HEK293 (cell line): ENCODE results near the gene OR10A6.

Experiments
- CTCF ChIA-PET: fragments of 350-600 bp; formaldehyde crosslinking; extraction: SDS; loops from one replicate; lab custom pipeline; 2021; ENCODE audit warnings: antibody characterized with exemption; lab: Yijun Ruan, JAX
- POLR2A ChIA-PET: fragments of 300-600 bp; formaldehyde crosslinking; extraction: SDS; loops from one replicate; lab custom pipeline; 2020; ENCODE audit warnings: antibody characterized with exemption, inconsistent platforms; lab: Yijun Ruan, JAX
- H3K27ac ChIP-seq: fragments of 200-500 bp; sonication (Bioruptor generic); 2 replicates; pipeline ENCODE4 v1.5.1; 2014; ENCODE audit warnings: low read depth, low read length, control low read depth, inconsistent platforms; ENCODE audit errors: extremely low read depth
- H3K36me3 ChIP-seq, 2 experiments: fragments of 200-500 bp in 1 of 2; sonication (Bioruptor generic) in 1 of 2; 1 replicate in 1 of 2; 2 replicates in 1 of 2; pipeline ENCODE4 v1.5.1; 2014 to 2017; ENCODE audit warnings: inconsistent platforms in 2 of 2, low read length in 2 of 2; ENCODE audit not compliant: control insufficient read depth in 2 of 2, insufficient read depth in 1 of 2
- H3K4me1 ChIP-seq: fragments of 200-500 bp; sonication (Bioruptor generic); 2 replicates; pipeline ENCODE4 v1.5.1; 2014; ENCODE audit warnings: mild to moderate bottlenecking, low read length, inconsistent platforms; ENCODE audit not compliant: control insufficient read depth, insufficient read depth
- H3K4me3 ChIP-seq: 2 replicates; pipeline ENCODE4 v1.5.1; 2011; ENCODE audit warnings: low read depth, mild to moderate bottlenecking, control low read depth, low read length, moderate library complexity
- H3K9me3 ChIP-seq: fragments of 200-500 bp; sonication (Bioruptor generic); 2 replicates; pipeline ENCODE4 v1.5.1; 2014; ENCODE audit warnings: low read depth, low read length, inconsistent platforms; ENCODE audit not compliant: control insufficient read depth, insufficient read depth
- SETDB1 ChIP-seq: IDR thresholded peaks from one replicate; pipeline ENCODE4 v1.6.1; 2017; ENCODE audit warnings: mild to moderate bottlenecking, low read length, moderate library complexity, mixed read lengths; ENCODE audit not compliant: insufficient read length
- ZNF214 ChIP-seq: fragments of 450-650 bp; formaldehyde crosslinking; IDR thresholded peaks from 2 replicates; pipeline ENCODE4 v1.5.1; 2017; ENCODE audit warnings: missing biosample characterization, mild to moderate bottlenecking, missing genetic modification characterization, borderline replicate concordance
- ZNF223 ChIP-seq: fragments of 450-650 bp; formaldehyde crosslinking; IDR thresholded peaks from 2 replicates; pipeline ENCODE4 v1.5.1; 2016; ENCODE audit warnings: missing biosample characterization, missing genetic modification characterization
- ZNF416 ChIP-seq: fragments of 450-650 bp; formaldehyde crosslinking; IDR thresholded peaks from 2 replicates; pipeline ENCODE4 v1.5.1; 2016; ENCODE audit warnings: missing biosample characterization, missing genetic modification characterization
- ZNF423 ChIP-seq: fragments of 450-650 bp; formaldehyde crosslinking; IDR thresholded peaks from 2 replicates; pipeline ENCODE4 v1.5.1; 2016; ENCODE audit warnings: missing biosample characterization, missing genetic modification characterization
- ZNF514 ChIP-seq: fragments of 450-650 bp; formaldehyde crosslinking; IDR thresholded peaks from 2 replicates; pipeline ENCODE4 v1.5.1; 2016; ENCODE audit warnings: missing biosample characterization, missing genetic modification characterization
- ZNF530 ChIP-seq: fragments of 450-650 bp; formaldehyde crosslinking; IDR thresholded peaks from 2 replicates; pipeline ENCODE4 v1.5.1; 2016; ENCODE audit warnings: low read depth, missing biosample characterization, missing genetic modification characterization
- ZNF571 ChIP-seq: fragments of 450-650 bp; formaldehyde crosslinking; IDR thresholded peaks from 2 replicates; pipeline ENCODE4 v1.5.0; 2017; ENCODE audit warnings: missing biosample characterization, missing genetic modification characterization
- ZNF596 ChIP-seq: fragments of 450-650 bp; IDR thresholded peaks from 2 replicates; pipeline ENCODE4 v1.5.0; 2018; ENCODE audit warnings: missing biosample characterization, mild to moderate bottlenecking, missing genetic modification characterization, moderate library complexity
- ZNF660 ChIP-seq: fragments of 450-650 bp; IDR thresholded peaks from 2 replicates; pipeline ENCODE4 v1.5.1; 2018; ENCODE audit warnings: missing biosample characterization, mild to moderate bottlenecking, missing genetic modification characterization
- ZNF707 ChIP-seq: fragments of 450-650 bp; formaldehyde crosslinking; IDR thresholded peaks from 2 replicates; pipeline ENCODE4 v1.5.1; 2016; ENCODE audit warnings: missing biosample characterization, missing genetic modification characterization
- ZNF768 ChIP-seq: fragments of 450-650 bp; formaldehyde crosslinking; IDR thresholded peaks from 2 replicates; pipeline ENCODE4 v1.5.1; 2018; ENCODE audit warnings: missing biosample characterization, mild to moderate bottlenecking, missing genetic modification characterization
- ZNF776 ChIP-seq: fragments of 450-650 bp; formaldehyde crosslinking; IDR thresholded peaks from 2 replicates; pipeline ENCODE4 v1.5.0; 2017; ENCODE audit warnings: missing biosample characterization, missing genetic modification characterization, borderline replicate concordance
- TF ChIP-seq, protein P1 (sequence below): fragments of 450-650 bp; formaldehyde crosslinking; IDR thresholded peaks from 2 replicates; pipeline ENCODE4 v1.5.1; 2016; ENCODE audit warnings: missing biosample characterization, missing genetic modification characterization
- TF ChIP-seq, protein P2 (sequence below): fragments of 450-650 bp; formaldehyde crosslinking; IDR thresholded peaks from 2 replicates; pipeline ENCODE4 v1.5.1; 2016; ENCODE audit warnings: missing biosample characterization, missing genetic modification characterization
- TF ChIP-seq, protein P3 (sequence below): fragments of 450-650 bp; formaldehyde crosslinking; IDR thresholded peaks from 2 replicates; pipeline ENCODE4 v1.5.1; 2016; ENCODE audit warnings: missing biosample characterization, missing genetic modification characterization
- TF ChIP-seq, protein P4 (sequence below): fragments of 450-650 bp; formaldehyde crosslinking; IDR thresholded peaks from 2 replicates; pipeline ENCODE4 v1.5.1; 2016; ENCODE audit warnings: missing biosample characterization, missing genetic modification characterization
- TF ChIP-seq, protein P5 (sequence below): fragments of 450-650 bp; formaldehyde crosslinking; IDR thresholded peaks from 2 replicates; pipeline ENCODE4 v1.5.1; 2016; ENCODE audit warnings: missing biosample characterization, missing genetic modification characterization
- TF ChIP-seq, protein P6 (sequence below): fragments of 450-650 bp; formaldehyde crosslinking; conservative IDR thresholded peaks from 2 replicates; pipeline ENCODE4 v1.5.1; 2016; ENCODE audit warnings: low read depth, missing biosample characterization, missing genetic modification characterization
- TF ChIP-seq, protein P7 (sequence below): fragments of 450-650 bp; formaldehyde crosslinking; IDR thresholded peaks from 2 replicates; pipeline ENCODE4 v1.5.1; 2017; ENCODE audit warnings: missing biosample characterization, missing genetic modification characterization
- TF ChIP-seq, protein P8 (sequence below): fragments of 450-650 bp; formaldehyde crosslinking; IDR thresholded peaks from 2 replicates; pipeline ENCODE4 v1.5.1; 2016; ENCODE audit warnings: missing biosample characterization, missing genetic modification characterization

Gene OR10A6

DNA sequence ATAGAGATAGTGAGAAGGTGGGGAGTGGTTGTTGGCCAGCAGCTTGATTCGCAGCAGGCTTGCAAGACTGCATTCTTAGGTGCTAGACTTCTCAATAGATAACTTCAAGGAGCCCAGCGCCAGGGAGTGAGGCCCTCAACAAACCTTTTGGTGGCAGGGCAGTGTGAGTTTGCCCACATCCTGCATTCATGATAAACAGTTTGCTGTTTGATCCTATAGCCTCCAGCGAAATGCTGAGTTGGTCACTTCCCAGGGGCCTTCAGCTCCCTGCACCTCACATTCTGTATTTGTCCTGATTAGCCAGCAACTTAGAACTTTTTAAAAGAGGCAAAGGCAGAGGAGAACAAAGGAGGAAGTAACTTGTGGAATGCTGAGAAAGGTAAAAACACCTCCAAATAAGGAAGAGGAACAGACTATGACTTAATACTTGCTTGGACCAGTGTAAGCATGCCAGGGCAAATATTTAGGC lies 25.1 kb downstream of the OR10A6 start:
- no peaks in the 10 kb centered on the region for H3K36me3 ChIP-seq
- CTCF ChIA-PET: interaction anchor here (0.6 to 1.8 kb wide), 4 partner anchors 13 to 958 kb away, joined by 3 to 13 read pairs (median 8); partner anchors contain the start of gene EIF3F
- no peak overlapping the region for H3K27ac ChIP-seq
- H3K9me3 ChIP-seq: no peaks in the 10 kb centered on the region
- POLR2A ChIA-PET: interaction anchor here (1.0 kb wide), 1 partner anchor 81 kb away, joined by 3 read pairs; the partner anchor contains the start of gene EIF3F
- TF ChIP-seq ZNF707 (tag by site-specific recombination) (no peak), ZNF776 (tag by site-specific recombination) (no peak), ZNF660 (tag by site-specific recombination) (no peak), ZNF596 (no peak), ZNF571 (no peak), ZNF768 (tag by site-specific recombination) (no peak)
- TF ChIP-seq, protein P1, sequence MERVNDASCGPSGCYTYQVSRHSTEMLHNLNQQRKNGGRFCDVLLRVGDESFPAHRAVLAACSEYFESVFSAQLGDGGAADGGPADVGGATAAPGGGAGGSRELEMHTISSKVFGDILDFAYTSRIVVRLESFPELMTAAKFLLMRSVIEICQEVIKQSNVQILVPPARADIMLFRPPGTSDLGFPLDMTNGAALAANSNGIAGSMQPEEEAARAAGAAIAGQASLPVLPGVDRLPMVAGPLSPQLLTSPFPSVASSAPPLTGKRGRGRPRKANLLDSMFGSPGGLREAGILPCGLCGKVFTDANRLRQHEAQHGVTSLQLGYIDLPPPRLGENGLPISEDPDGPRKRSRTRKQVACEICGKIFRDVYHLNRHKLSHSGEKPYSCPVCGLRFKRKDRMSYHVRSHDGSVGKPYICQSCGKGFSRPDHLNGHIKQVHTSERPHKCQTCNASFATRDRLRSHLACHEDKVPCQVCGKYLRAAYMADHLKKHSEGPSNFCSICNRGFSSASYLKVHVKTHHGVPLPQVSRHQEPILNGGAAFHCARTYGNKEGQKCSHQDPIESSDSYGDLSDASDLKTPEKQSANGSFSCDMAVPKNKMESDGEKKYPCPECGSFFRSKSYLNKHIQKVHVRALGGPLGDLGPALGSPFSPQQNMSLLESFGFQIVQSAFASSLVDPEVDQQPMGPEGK (tag by site-specific recombination): no peak
- no peaks in the 10 kb centered on the region for H3K4me1 ChIP-seq
- H3K4me3 ChIP-seq: no peak overlapping the region

DNA sequence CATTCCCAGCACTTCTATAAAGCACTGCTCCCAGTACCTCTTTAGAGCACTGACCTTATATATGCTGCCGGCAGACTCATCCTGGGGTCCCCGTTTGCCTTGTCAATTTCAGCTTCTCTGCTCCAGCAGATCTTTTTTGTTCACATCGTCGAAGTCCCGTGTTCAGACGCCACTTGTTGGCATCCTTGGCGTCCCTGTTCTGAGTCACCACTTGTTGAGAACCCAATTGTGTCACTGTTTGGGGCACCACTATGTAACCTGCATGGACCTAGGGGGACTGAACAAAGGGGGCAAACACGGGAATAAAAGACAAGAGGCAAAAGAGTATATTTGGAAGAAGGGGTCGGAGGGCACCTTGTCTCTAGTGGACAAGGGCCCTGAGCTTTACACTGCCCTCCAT lies 25.5 kb downstream of the OR10A6 start:
- Histone ChIP-seq H3K36me3 (no peaks in the 10 kb centered on the region), H3K9me3 (no peaks in the 10 kb centered on the region), H3K4me3 (no peak overlapping the region), H3K4me1 (no peaks in the 10 kb centered on the region), H3K27ac (no peak overlapping the region)
- ChIA-PET CTCF (interaction anchor here (0.6 to 1.8 kb wide), 7 partner anchors 13 to 194 kb away, joined by 3 to 13 read pairs (median 5); partner anchors contain the start of gene EIF3F), POLR2A (interaction anchor here (1.0 kb wide), 1 partner anchor 82 kb away, joined by 3 read pairs; the partner anchor contains the start of gene EIF3F)
- TF ChIP-seq ZNF423 (tag by site-specific recombination): no peak
- TF ChIP-seq ZNF530 (tag by site-specific recombination): no peak
- TF ChIP-seq, protein P2, sequence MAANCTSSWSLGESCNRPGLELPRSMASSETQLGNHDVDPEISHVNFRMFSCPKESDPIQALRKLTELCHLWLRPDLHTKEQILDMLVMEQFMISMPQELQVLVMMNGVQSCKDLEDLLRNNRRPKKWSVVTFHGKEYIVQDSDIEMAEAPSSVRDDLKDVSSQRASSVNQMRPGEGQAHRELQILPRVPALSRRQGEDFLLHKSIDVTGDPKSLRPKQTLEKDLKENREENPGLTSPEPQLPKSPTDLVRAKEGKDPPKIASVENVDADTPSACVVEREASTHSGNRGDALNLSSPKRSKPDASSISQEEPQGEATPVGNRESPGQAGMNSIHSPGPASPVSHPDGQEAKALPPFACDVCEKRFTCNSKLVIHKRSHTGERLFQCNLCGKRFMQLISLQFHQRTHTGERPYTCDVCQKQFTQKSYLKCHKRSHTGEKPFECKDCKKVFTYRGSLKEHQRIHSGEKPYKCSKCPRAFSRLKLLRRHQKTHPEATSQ (tag by site-specific recombination): no peak
- no peak for TF ChIP-seq ZNF214 (tag by site-specific recombination)
- no peak for TF ChIP-seq SETDB1
- no peak for TF ChIP-seq ZNF416 (tag by site-specific recombination)
- no peak for TF ChIP-seq ZNF514 (tag by site-specific recombination)
- TF ChIP-seq, protein P3, sequence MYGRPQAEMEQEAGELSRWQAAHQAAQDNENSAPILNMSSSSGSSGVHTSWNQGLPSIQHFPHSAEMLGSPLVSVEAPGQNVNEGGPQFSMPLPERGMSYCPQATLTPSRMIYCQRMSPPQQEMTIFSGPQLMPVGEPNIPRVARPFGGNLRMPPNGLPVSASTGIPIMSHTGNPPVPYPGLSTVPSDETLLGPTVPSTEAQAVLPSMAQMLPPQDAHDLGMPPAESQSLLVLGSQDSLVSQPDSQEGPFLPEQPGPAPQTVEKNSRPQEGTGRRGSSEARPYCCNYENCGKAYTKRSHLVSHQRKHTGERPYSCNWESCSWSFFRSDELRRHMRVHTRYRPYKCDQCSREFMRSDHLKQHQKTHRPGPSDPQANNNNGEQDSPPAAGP: no peak
- TF ChIP-seq, protein P4, sequence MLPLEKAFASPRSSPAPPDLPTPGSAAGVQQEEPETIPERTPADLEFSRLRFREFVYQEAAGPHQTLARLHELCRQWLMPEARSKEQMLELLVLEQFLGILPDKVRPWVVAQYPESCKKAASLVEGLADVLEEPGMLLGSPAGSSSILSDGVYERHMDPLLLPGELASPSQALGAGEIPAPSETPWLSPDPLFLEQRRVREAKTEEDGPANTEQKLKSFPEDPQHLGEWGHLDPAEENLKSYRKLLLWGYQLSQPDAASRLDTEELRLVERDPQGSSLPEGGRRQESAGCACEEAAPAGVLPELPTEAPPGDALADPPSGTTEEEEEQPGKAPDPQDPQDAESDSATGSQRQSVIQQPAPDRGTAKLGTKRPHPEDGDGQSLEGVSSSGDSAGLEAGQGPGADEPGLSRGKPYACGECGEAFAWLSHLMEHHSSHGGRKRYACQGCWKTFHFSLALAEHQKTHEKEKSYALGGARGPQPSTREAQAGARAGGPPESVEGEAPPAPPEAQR (tag by site-specific recombination): no peak
- TF ChIP-seq, protein P5, sequence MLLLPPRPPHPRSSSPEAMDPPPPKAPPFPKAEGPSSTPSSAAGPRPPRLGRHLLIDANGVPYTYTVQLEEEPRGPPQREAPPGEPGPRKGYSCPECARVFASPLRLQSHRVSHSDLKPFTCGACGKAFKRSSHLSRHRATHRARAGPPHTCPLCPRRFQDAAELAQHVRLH (tag by site-specific recombination): no peak
- no peak for TF ChIP-seq ZNF223 (tag by site-specific recombination)
- TF ChIP-seq, protein P6, sequence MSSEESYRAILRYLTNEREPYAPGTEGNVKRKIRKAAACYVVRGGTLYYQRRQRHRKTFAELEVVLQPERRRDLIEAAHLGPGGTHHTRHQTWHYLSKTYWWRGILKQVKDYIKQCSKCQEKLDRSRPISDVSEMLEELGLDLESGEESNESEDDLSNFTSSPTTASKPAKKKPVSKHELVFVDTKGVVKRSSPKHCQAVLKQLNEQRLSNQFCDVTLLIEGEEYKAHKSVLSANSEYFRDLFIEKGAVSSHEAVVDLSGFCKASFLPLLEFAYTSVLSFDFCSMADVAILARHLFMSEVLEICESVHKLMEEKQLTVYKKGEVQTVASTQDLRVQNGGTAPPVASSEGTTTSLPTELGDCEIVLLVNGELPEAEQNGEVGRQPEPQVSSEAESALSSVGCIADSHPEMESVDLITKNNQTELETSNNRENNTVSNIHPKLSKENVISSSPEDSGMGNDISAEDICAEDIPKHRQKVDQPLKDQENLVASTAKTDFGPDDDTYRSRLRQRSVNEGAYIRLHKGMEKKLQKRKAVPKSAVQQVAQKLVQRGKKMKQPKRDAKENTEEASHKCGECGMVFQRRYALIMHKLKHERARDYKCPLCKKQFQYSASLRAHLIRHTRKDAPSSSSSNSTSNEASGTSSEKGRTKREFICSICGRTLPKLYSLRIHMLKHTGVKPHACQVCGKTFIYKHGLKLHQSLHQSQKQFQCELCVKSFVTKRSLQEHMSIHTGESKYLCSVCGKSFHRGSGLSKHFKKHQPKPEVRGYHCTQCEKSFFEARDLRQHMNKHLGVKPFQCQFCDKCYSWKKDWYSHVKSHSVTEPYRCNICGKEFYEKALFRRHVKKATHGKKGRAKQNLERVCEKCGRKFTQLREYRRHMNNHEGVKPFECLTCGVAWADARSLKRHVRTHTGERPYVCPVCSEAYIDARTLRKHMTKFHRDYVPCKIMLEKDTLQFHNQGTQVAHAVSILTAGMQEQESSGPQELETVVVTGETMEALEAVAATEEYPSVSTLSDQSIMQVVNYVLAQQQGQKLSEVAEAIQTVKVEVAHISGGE (tag by site-specific recombination): no peak
- TF ChIP-seq, protein P7, sequence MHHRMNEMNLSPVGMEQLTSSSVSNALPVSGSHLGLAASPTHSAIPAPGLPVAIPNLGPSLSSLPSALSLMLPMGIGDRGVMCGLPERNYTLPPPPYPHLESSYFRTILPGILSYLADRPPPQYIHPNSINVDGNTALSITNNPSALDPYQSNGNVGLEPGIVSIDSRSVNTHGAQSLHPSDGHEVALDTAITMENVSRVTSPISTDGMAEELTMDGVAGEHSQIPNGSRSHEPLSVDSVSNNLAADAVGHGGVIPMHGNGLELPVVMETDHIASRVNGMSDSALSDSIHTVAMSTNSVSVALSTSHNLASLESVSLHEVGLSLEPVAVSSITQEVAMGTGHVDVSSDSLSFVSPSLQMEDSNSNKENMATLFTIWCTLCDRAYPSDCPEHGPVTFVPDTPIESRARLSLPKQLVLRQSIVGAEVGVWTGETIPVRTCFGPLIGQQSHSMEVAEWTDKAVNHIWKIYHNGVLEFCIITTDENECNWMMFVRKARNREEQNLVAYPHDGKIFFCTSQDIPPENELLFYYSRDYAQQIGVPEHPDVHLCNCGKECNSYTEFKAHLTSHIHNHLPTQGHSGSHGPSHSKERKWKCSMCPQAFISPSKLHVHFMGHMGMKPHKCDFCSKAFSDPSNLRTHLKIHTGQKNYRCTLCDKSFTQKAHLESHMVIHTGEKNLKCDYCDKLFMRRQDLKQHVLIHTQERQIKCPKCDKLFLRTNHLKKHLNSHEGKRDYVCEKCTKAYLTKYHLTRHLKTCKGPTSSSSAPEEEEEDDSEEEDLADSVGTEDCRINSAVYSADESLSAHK (tag by site-specific recombination): no peak
- TF ChIP-seq, protein P8, sequence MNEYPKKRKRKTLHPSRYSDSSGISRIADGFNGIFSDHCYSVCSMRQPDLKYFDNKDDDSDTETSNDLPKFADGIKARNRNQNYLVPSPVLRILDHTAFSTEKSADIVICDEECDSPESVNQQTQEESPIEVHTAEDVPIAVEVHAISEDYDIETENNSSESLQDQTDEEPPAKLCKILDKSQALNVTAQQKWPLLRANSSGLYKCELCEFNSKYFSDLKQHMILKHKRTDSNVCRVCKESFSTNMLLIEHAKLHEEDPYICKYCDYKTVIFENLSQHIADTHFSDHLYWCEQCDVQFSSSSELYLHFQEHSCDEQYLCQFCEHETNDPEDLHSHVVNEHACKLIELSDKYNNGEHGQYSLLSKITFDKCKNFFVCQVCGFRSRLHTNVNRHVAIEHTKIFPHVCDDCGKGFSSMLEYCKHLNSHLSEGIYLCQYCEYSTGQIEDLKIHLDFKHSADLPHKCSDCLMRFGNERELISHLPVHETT (tag by site-specific recombination): no peak
